Renal cortical epithelial cell (primary cell): ENCODE results near the gene IFNE. TPM values are rescaled to one million over a fixed set of nuclear protein-coding genes. Genes with fewer than 3 reads are reported as not detected.

Experiments
- total RNA-seq: library from RNA; depleted of rRNA; stranded (reverse); fragments of >200 nt; gene quantifications from 2 replicates; pipeline ENCODE4 v1.2.3, GENCODE V29; 2014

IFNE gene
- total RNA-seq, 1 donor from 2014 or later: 9.5 TPM

Other genes starting within 250 kb of the IFNE start
- not detected in 2 replicates for gene IFNA14, start 242.3 kb downstream of the IFNE start, total RNA-seq
- gene IFNA5, start 177.0 kb downstream of the IFNE start, total RNA-seq: 0.20 TPM in 1 of 2 replicates, not detected in the other
- 31.3 and 64.1 TPM in 2 replicates for gene KLHL9, start 146.9 kb downstream of the IFNE start, total RNA-seq
- not detected in 2 replicates for gene IFNA6, start 131.4 kb downstream of the IFNE start, total RNA-seq
- gene IFNA13, start 114.3 kb downstream of the IFNE start, total RNA-seq: not detected in 2 replicates
- not detected in 2 replicates for gene IFNA2, start 96.9 kb downstream of the IFNE start, total RNA-seq
- not detected in 2 replicates for gene IFNA8, start 73.2 kb downstream of the IFNE start, total RNA-seq
- not detected in 2 replicates for gene IFNA1, start 41.9 kb downstream of the IFNE start, total RNA-seq